GM08714 (cell line): ENCODE measurements around the gene SP1.
A peak's percentile ranks its signal among the peaks of the same experiment; 100 is the strongest.
"Not testable (repeated sequence)": the region's sequence is repeated elsewhere in the genome, so short reads cannot be mapped to it uniquely, and the experiment has no call there.

Experiments used
- H3K4me3 ChIP-seq: fragments of 200-500 bp; sonication (Bioruptor generic); 2 replicates; pipeline ENCODE4 v1.5.1; 2014; ENCODE audit warnings: mild to moderate bottlenecking, low read length, inconsistent platforms
- ZNF274 ChIP-seq: IDR thresholded peaks from 2 replicates; pipeline ENCODE4 v1.6.1; 2012; ENCODE audit warnings: mild to moderate bottlenecking, low read depth, low read length

Gene SP1

GRCh38 chr12:53441040-53441833 lies 61.3 kb downstream of the SP1 start, which contains the start of gene PRR13:
TSS of gene PRR13 (plus strand) at chr12:53441734. CDS start at chr12:53442715, 981 bp downstream.
- TF ChIP-seq ZNF274 = no peak
- H3K4me3 ChIP-seq = peak within 1 kb of the TSS; percentile 73

- TF ChIP-seq ZNF274 = no peak
- no peak overlapping the region for H3K4me3 ChIP-seq
Measured at GRCh38 chr12:53443955-53444354, 64.0 kb downstream of the SP1 start.

GRCh38 chr12:53444593-53445325 lies 64.8 kb downstream of the SP1 start:
- H3K4me3 ChIP-seq = not testable (repeated sequence)

- TF ChIP-seq ZNF274 = no peak
Measured at GRCh38 chr12:53450936-53451335, 71.0 kb downstream of the SP1 start.

GRCh38 chr12:53451661-53452158 lies 71.7 kb downstream of the SP1 start, which contains the start of gene PCBP2:
TSS of gene PCBP2 (plus strand) at chr12:53452102. CDS start at chr12:53454801, 2,699 bp downstream.
- peak within 1 kb of the TSS; percentile 100 for H3K4me3 ChIP-seq
- TF ChIP-seq ZNF274 = no peak

More at GRCh38 chr12:53450936-53451335, 71.0 kb downstream of the SP1 start:
- no peak overlapping the region for H3K4me3 ChIP-seq

GRCh38 chr12:53452159-53453077 lies 72.4 kb downstream of the SP1 start:
- no peak for TF ChIP-seq ZNF274

GRCh38 chr12:53453953-53454640 lies 74.1 kb downstream of the SP1 start:
- TF ChIP-seq ZNF274 = no peak
- H3K4me3 ChIP-seq = peak overlapping the region; percentile 100; the same call in 1 of the 2 replicates

More at GRCh38 chr12:53452159-53453077, 72.4 kb downstream of the SP1 start:
- H3K4me3 ChIP-seq = peak overlapping the region; percentile 100

GRCh38 chr12:53454707-53455106 lies 74.7 kb downstream of the SP1 start:
- TF ChIP-seq ZNF274 = no peak
- H3K4me3 ChIP-seq = no peak overlapping the region

- no peak for TF ChIP-seq ZNF274
- no peak overlapping the region for H3K4me3 ChIP-seq
Measured at GRCh38 chr12:53456654-53457366, 76.8 kb downstream of the SP1 start.

- TF ChIP-seq ZNF274 = no peak
- no peak overlapping the region for H3K4me3 ChIP-seq
Measured at GRCh38 chr12:53459097-53459496, 79.1 kb downstream of the SP1 start.

- no peak for TF ChIP-seq ZNF274
Measured at GRCh38 chr12:53461059-53461458, 81.1 kb downstream of the SP1 start.

GRCh38 chr12:53461591-53461990 lies 81.6 kb downstream of the SP1 start:
- no peak for TF ChIP-seq ZNF274
- H3K4me3 ChIP-seq = no peak overlapping the region

More at GRCh38 chr12:53461059-53461458, 81.1 kb downstream of the SP1 start:
- H3K4me3 ChIP-seq = no peak overlapping the region
